Measurements from ENCODE around the gene MOB4.

DNA sequence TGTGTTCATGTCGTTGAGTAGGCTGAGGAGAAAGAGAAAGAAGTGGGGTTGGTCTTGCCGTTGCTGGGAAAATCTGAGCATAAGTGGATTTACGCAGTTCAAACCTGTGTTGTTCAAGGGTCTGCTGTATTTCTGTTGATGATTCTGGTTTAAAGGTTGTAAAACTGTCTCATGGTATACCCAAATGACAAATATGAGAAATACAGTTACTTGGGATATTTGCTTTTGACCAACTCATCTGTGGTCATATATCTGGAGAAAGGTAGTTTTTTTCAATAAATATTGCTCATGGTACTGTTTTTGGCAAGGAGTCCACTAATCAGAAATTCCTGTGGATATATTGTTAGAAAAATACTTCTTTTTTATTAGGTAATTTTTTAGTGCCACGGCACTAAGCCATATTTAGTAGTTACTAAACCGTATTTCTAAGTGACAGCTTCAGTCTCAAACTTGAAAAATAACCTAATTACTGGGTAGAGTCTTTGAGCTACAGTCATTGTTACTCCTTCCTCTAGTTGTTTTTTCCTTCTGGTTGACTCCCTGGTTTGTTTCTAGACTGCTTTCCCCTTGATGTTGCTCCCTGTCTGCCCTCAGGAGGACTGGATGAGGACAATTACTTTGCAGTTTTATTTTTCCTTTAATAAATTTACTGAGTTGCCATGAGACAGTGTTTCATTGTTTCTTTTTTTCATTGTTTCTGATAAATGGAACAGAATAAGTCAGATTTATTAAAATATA is 31.5 kb downstream of the MOB4 start:
- TF ChIP-seq, protein P1, sequence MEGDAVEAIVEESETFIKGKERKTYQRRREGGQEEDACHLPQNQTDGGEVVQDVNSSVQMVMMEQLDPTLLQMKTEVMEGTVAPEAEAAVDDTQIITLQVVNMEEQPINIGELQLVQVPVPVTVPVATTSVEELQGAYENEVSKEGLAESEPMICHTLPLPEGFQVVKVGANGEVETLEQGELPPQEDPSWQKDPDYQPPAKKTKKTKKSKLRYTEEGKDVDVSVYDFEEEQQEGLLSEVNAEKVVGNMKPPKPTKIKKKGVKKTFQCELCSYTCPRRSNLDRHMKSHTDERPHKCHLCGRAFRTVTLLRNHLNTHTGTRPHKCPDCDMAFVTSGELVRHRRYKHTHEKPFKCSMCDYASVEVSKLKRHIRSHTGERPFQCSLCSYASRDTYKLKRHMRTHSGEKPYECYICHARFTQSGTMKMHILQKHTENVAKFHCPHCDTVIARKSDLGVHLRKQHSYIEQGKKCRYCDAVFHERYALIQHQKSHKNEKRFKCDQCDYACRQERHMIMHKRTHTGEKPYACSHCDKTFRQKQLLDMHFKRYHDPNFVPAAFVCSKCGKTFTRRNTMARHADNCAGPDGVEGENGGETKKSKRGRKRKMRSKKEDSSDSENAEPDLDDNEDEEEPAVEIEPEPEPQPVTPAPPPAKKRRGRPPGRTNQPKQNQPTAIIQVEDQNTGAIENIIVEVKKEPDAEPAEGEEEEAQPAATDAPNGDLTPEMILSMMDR (IDR thresholded peaks at IDR 0.05; ENCODE audit: low read depth, low read length) = no peak
- TF ChIP-seq, protein P2, sequence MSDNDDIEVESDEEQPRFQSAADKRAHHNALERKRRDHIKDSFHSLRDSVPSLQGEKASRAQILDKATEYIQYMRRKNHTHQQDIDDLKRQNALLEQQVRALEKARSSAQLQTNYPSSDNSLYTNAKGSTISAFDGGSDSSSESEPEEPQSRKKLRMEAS (IDR thresholded peaks at IDR 0.05; ENCODE audit: low read depth, low read length) = no peak
- TF ChIP-seq POLR2A (IDR thresholded peaks at IDR 0.05; ENCODE audit: extremely low read depth, insufficient read length) = no peak
- no peak for TF ChIP-seq MYC (IDR thresholded peaks at IDR 0.05; ENCODE audit: low read depth, low read length)
